ENCODE data around the gene GNG4.
"Not testable (repeated sequence)": the region's sequence is repeated elsewhere in the genome, so short reads cannot be mapped to it uniquely, and the experiment has no call there.

GNG4 gene

DNA sequence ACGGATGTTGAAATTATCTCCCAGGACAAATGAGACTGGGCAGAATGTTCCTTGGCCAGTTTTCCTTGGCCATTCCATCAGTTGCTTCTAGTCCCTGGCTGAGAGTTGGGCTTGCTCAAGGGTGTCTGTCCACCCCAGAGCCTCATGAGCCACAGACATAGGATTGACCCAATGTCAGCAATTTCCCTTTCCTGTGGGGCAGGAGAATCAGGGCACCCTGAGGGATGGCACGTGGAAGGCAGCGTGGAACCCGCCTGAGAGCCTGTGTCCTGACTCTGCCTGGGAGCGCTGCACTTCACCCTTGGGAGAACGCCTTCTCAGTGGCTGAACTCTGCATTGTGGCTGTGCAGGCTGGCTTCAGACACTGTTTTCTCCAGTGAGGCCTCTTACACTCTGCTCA is 74.0 kb downstream of the GNG4 start:
- TF ChIP-seq, protein P1, sequence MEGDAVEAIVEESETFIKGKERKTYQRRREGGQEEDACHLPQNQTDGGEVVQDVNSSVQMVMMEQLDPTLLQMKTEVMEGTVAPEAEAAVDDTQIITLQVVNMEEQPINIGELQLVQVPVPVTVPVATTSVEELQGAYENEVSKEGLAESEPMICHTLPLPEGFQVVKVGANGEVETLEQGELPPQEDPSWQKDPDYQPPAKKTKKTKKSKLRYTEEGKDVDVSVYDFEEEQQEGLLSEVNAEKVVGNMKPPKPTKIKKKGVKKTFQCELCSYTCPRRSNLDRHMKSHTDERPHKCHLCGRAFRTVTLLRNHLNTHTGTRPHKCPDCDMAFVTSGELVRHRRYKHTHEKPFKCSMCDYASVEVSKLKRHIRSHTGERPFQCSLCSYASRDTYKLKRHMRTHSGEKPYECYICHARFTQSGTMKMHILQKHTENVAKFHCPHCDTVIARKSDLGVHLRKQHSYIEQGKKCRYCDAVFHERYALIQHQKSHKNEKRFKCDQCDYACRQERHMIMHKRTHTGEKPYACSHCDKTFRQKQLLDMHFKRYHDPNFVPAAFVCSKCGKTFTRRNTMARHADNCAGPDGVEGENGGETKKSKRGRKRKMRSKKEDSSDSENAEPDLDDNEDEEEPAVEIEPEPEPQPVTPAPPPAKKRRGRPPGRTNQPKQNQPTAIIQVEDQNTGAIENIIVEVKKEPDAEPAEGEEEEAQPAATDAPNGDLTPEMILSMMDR (IDR thresholded peaks at IDR 0.05; ENCODE audit: insufficient read depth, low read length, missing control alignments) = no peak
- POLR2A ChIA-PET = no interaction called here
- DNase-seq (ENCODE audit: low read depth, low spot score) = no peak
- H3K4me3 ChIP-seq (ENCODE audit: low read depth, low read length) = no peak overlapping the region
- CTCF ChIA-PET = no interaction called here

DNA sequence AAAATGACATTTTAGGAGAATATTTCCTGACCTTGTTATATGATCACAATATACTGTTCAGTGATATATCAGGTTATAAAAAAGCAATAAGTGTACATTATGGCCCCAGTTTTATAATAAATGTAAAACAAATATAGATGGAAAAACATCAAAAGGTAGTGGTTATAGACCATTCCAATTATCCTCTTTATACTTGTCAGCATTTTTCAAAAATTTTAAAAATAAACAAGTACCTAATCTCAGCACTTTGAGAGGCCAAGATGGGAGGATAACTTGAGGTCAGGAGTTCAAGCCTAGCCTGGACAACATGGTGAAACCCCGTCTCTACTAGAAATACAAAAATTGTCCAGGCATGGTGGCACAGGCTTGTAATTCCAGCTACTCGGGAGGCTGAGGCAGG is 75.7 kb downstream of the GNG4 start:
- no peak overlapping the region for H3K4me3 ChIP-seq (ENCODE audit: low read depth, low read length)
- CTCF ChIA-PET = no interaction called here
- POLR2A ChIA-PET = no interaction called here
- TF ChIP-seq, protein P1 (IDR thresholded peaks at IDR 0.05; ENCODE audit: insufficient read depth, low read length, missing control alignments) = no peak
- no peak for DNase-seq (ENCODE audit: low read depth, low spot score)

DNA sequence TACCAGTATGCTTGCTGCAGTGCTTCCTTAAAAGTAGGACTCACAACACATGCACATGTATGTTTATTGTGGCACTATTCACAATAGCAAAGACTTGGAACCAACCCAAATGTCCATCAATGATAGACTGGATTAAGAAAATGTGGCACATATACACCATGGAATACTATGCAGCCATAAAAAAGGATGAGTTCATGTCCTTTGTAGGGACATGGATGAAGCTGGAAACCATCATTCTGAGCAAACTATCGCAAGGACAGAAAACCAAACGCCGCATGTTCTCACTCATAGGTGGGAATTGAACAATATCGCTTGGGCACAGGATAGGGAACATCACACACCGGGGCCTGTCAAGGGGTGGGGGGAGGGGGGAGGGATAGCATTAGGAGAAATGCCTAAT is 76.6 kb downstream of the GNG4 start:
- DNase-seq (ENCODE audit: low read depth, low spot score); H3K4me3 ChIP-seq (ENCODE audit: low read depth, low read length); POLR2A ChIA-PET; CTCF ChIA-PET: not testable (repeated sequence)

DNA sequence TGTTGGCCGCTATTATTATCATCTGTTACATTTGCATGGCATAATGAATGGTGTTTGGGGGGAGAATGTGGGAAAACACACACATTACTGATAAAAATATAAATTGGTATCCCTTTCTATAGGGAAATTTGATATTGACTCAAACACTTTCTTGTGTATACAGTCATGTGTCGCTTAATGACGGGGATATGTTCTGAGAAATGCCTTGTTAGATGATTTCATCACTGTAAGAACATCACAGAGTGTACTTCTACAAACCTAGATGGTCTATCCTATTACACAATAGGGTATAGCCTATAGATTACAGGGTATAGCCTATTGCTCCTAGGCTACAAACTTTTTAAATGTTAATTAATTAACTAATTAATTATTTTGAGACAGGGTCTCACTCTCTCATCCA is 78.1 kb downstream of the GNG4 start:
- H3K4me3 ChIP-seq (ENCODE audit: low read depth, low read length) = no peak overlapping the region
- TF ChIP-seq, protein P1 (IDR thresholded peaks at IDR 0.05; ENCODE audit: insufficient read depth, low read length, missing control alignments) = no peak
- CTCF ChIA-PET = no interaction called here
- POLR2A ChIA-PET = interaction anchor here (0.6 kb wide), 1 partner anchor 18 kb away, joined by 3 read pairs; no protein-coding TSS in a partner anchor
- DNase-seq (ENCODE audit: low read depth, low spot score) = no peak

DNA sequence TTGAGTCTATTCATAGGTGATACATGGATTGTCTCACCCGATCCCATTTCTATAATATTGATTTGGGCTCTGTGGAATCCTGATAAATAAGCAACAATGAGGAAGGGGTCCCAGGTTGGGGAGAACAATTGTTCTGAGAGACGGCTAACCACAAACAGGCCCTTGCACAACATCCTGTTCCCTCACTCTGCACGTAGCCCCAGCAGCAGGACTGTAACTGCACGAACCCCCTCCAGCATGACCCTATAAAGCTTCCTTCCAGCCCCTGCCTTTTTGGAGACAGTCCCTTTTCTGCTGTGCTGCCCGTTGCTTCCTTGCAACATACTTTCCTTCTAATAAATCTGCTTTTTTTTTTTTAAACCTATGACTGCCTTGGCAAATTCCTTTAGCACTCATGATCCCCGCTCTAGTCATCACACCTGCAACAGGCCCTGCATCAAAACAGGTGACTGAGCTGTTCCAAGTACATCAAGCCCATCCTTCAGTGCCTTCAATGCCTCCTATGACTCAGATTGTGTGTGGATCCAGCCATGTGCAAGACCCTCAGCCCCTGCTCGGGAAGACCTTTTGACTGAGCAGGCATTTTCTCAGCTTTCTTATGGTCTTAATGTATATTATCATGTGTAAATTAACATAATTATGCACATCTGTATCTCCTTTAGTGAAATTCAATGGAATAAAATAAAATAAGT is 81.6 kb downstream of the GNG4 start:
- DNase-seq (ENCODE audit: low read depth, low spot score) = no peak
- ChIA-PET CTCF (no interaction called here), POLR2A (no interaction called here)
- TF ChIP-seq, protein P1 (IDR thresholded peaks at IDR 0.05; ENCODE audit: insufficient read depth, low read length, missing control alignments) = no peak
- H3K4me3 ChIP-seq (ENCODE audit: low read depth, low read length) = no peak overlapping the region

DNA sequence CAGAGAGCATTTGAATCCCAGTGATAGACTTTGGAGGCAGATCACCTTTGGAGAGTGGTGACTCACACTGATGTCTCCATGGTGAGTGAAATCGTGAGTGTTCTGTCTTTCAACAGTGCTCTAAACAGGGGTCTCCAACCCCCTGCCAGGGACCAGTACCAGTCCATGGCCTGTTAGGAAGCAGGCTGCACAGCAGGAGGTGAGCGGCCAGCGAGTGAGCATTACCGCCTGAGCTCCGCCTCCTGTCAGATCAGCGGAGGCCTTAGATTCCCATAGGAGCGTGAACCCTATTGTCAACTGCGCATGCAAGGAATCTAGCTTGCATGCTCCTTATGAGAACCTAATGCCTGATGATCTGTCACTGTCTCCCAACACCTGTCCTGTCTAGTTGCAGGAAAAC is 83.5 kb downstream of the GNG4 start:
- ChIA-PET POLR2A (no interaction called here), CTCF (no interaction called here)
- TF ChIP-seq, protein P1 (IDR thresholded peaks at IDR 0.05; ENCODE audit: insufficient read depth, low read length, missing control alignments) = no peak
- no peak overlapping the region for H3K4me3 ChIP-seq (ENCODE audit: low read depth, low read length)
- DNase-seq (ENCODE audit: low read depth, low spot score) = no peak

DNA sequence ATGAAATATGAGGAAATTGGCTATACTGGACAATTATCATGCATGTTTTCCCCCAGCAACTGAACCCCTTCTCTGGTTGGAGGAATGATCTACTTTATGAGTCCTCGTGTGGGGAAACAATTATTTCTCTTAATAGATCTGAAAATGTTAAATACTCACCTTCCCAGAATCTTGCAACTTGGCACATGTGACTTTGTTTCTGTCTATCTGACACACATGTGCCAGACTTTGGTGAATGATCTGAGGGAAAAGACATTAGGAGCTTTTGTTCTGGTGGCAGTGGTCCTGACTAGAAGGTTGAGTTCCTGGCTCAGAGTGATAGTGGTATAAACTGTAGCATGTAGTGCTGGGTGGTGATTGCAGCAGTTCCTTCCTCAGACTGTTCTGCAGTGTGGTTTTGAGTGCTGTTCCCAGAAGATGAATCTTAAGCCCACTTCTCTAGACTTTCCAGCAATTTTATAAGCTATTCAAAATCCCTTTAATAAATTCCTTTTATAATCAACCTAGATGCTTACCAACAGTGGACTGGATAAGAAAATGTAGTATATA is 86.0 kb downstream of the GNG4 start:
- POLR2A ChIA-PET = no interaction called here
- DNase-seq (ENCODE audit: low read depth, low spot score) = no peak
- CTCF ChIA-PET = interaction anchor here (0.7 to 1.4 kb wide), 5 partner anchors 31 to 220 kb away, joined by 3 to 4 read pairs (median 3); no protein-coding TSS in a partner anchor
- TF ChIP-seq, protein P1 (IDR thresholded peaks at IDR 0.05; ENCODE audit: insufficient read depth, low read length, missing control alignments) = no peak
- H3K4me3 ChIP-seq (ENCODE audit: low read depth, low read length) = no peak overlapping the region
